Measurements from ENCODE around the gene RNF167.
"Not testable (repeated sequence)": the region's sequence is repeated elsewhere in the genome, so short reads cannot be mapped to it uniquely, and the experiment has no call there.

GRCh38 chr17:4906642-4907041, 33.4 kb upstream of the RNF167 start:
- not testable (repeated sequence) for TF ChIP-seq CTCF, POLR2A, POLR2AphosphoS5, EP300 (IDR thresholded peaks at IDR 0.05)

All from upper lobe of left lung (tissue), 4 donors.